ENCODE results near the gene KANTR. TPM values are rescaled to one million over a fixed set of nuclear protein-coding genes. Genes with fewer than 3 reads are reported as not detected.

KANTR gene
- 1.2 and 1.8 TPM in 2 replicates for total RNA-seq (2014; rRNA removed)
- polyA plus RNA-seq (2012) = 0.83 TPM

GRCh38 chrX:53093748-53094581, at the start of gene KANTR:
TSS of gene KANTR (plus strand) at chrX:53094142. CDS start at chrX:53124273, 30,131 bp downstream.
- DNase-seq (ENCODE audit: low read depth) = peak; percentile 93

GRCh38 chrX:53044995-53045394, 48.9 kb upstream of the KANTR start:
- DNase-seq (ENCODE audit: low read depth) = no peak

- DNase-seq (ENCODE audit: low read depth) = peak; percentile 22
Observed at GRCh38 chrX:53047228-53047627, 46.7 kb upstream of the KANTR start.

GRCh38 chrX:53048169-53049126, 45.5 kb upstream of the KANTR start, which contains the start of gene GPR173:
TSS of gene GPR173 (plus strand) at chrX:53048789. CDS start at chrX:53076622, 27,833 bp downstream.
- peak; percentile 70 for DNase-seq (ENCODE audit: low read depth)

- no peak for DNase-seq (ENCODE audit: low read depth)
Observed at GRCh38 chrX:53049127-53049517, 44.8 kb upstream of the KANTR start.

- DNase-seq (ENCODE audit: low read depth) = no peak
Observed at GRCh38 chrX:53050841-53051240, 43.1 kb upstream of the KANTR start.

- no peak for DNase-seq (ENCODE audit: low read depth)
Observed at GRCh38 chrX:53055244-53055849, 38.6 kb upstream of the KANTR start.

GRCh38 chrX:53056292-53056691, 37.6 kb upstream of the KANTR start:
- DNase-seq (ENCODE audit: low read depth) = no peak

GRCh38 chrX:53065104-53065503, 28.8 kb upstream of the KANTR start:
- DNase-seq (ENCODE audit: low read depth) = no peak

GRCh38 chrX:53071064-53071463, 22.9 kb upstream of the KANTR start:
- DNase-seq (ENCODE audit: low read depth) = no peak

GRCh38 chrX:53071604-53072417, 22.1 kb upstream of the KANTR start:
- DNase-seq (ENCODE audit: low read depth) = peak; percentile 57

GRCh38 chrX:53072418-53073114, 21.4 kb upstream of the KANTR start:
- no peak for DNase-seq (ENCODE audit: low read depth)

GRCh38 chrX:53073115-53073586, 20.8 kb upstream of the KANTR start:
- no peak for DNase-seq (ENCODE audit: low read depth)

- DNase-seq (ENCODE audit: low read depth) = no peak
Observed at GRCh38 chrX:53075011-53075410, 18.9 kb upstream of the KANTR start.

- DNase-seq (ENCODE audit: low read depth) = no peak
Observed at GRCh38 chrX:53076671-53077070, 17.3 kb upstream of the KANTR start.

GRCh38 chrX:53077207-53078197, 16.4 kb upstream of the KANTR start:
- no peak for DNase-seq (ENCODE audit: low read depth)

- no peak for DNase-seq (ENCODE audit: low read depth)
Observed at GRCh38 chrX:53078943-53079342, 15.0 kb upstream of the KANTR start.

GRCh38 chrX:53080628-53081580, 13.0 kb upstream of the KANTR start:
- no peak for DNase-seq (ENCODE audit: low read depth)
